Osteocyte (in vitro differentiated cells): ENCODE data around the gene SPHK2. TPM values are rescaled to one million over a fixed set of nuclear protein-coding genes. Genes with fewer than 3 reads are reported as not detected.
"Not testable (repeated sequence)": the region's sequence is repeated elsewhere in the genome, so short reads cannot be mapped to it uniquely, and the experiment has no call there.

ENCODE experiments used
- DNase-seq: peaks from one replicate; pipeline ENCODE4 v3.0.0; 2021; ENCODE audit warnings: mixed read lengths; ENCODE audit not compliant: unreplicated experiment; ENCODE audit errors: extremely low spot score
- H3K27ac Mint-ChIP-seq: one replicate; pipeline ENCODE4 v1.8.0; 2021; ENCODE audit warnings: mild to moderate bottlenecking, mixed read lengths; ENCODE audit not compliant: unreplicated experiment
- H3K27me3 Mint-ChIP-seq: one replicate; pipeline ENCODE4 v1.8.0; 2021; ENCODE audit warnings: mixed read lengths; ENCODE audit not compliant: unreplicated experiment
- H3K36me3 Mint-ChIP-seq: one replicate; pipeline ENCODE4 v1.8.0; 2021; ENCODE audit warnings: mixed read lengths; ENCODE audit not compliant: unreplicated experiment
- H3K4me1 Mint-ChIP-seq: one replicate; pipeline ENCODE4 v1.8.0; 2021; ENCODE audit warnings: mixed read lengths; ENCODE audit not compliant: unreplicated experiment
- H3K4me3 Mint-ChIP-seq: one replicate; pipeline ENCODE4 v1.8.0; 2021; ENCODE audit warnings: mild to moderate bottlenecking, moderate library complexity, mixed read lengths; ENCODE audit not compliant: unreplicated experiment
- H3K9me3 Mint-ChIP-seq: one replicate; pipeline ENCODE4 v1.8.0; 2021; ENCODE audit warnings: mixed read lengths; ENCODE audit not compliant: unreplicated experiment
- total RNA-seq: library from RNA; stranded (reverse); gene quantifications from 2 replicates; pipeline ENCODE4 v1.2.1, GENCODE V29; 2021
- TF ChIP-seq, protein P1 (sequence below): fragments of 200-600 bp; sonication (generic); IDR thresholded peaks from 2 replicates; pipeline ENCODE4 v1.5.0; 2021; ENCODE audit warnings: antibody characterized with exemption, mild to moderate bottlenecking, moderate library complexity

The SPHK2 gene
- total RNA-seq, 1 donor from 2014 or later, result 34.7 TPM

DNA sequence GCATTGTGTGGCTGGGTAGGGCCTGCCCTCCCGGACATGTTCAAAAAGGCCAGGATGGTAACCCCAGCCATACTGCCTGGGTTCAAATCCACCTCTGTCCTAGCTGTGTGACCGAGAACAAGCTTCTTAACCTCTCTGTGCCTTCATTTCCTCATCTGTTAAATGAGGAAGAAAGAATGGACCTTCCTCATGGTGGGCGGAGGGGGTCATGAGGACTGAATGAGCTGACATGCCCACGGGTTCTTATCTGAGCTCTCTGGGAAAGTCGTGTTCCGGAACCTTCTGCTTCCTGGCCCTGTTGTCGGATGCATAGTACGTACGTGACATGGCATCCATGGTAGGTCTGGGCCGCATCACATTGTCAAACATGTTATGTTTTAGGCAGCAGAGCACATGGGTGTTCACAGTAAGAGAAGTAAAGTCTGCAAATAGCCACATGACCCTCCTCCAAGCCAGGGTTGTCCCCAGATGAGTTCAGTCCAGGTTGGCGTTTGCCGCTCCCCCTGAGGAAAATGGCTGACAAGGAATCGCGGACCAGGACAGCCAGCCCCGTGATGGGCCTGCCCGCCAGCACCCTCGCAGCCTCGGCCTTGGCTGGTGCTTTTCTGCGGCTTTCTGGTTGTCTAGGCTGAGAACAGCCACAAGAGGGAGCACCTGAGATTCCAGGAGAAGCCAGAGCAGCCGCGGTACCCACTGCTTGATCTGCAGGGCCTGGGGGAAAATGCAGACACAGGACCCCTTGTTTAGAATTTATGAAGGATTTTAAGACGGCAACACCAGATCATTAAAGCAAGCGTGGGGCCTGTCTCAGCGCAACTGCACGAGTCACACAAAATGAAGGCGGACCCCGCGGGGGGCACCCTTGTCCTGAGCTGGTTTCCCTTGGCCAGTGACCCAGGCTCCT, 55.9 kb downstream of the SPHK2 start:
- TF ChIP-seq, protein P1, sequence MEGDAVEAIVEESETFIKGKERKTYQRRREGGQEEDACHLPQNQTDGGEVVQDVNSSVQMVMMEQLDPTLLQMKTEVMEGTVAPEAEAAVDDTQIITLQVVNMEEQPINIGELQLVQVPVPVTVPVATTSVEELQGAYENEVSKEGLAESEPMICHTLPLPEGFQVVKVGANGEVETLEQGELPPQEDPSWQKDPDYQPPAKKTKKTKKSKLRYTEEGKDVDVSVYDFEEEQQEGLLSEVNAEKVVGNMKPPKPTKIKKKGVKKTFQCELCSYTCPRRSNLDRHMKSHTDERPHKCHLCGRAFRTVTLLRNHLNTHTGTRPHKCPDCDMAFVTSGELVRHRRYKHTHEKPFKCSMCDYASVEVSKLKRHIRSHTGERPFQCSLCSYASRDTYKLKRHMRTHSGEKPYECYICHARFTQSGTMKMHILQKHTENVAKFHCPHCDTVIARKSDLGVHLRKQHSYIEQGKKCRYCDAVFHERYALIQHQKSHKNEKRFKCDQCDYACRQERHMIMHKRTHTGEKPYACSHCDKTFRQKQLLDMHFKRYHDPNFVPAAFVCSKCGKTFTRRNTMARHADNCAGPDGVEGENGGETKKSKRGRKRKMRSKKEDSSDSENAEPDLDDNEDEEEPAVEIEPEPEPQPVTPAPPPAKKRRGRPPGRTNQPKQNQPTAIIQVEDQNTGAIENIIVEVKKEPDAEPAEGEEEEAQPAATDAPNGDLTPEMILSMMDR, result peak; percentile 89
- Mint-ChIP-seq H3K9me3 (no peaks in the 10 kb centered on the region), H3K4me1 (peaks cover 3% of the 10 kb centered on the region), H3K36me3 (no peaks in the 10 kb centered on the region), H3K27me3 (no peaks in the 10 kb centered on the region), H3K4me3 (no peak overlapping the region), H3K27ac (no peak overlapping the region)
- DNase-seq, result peak; percentile 92

DNA sequence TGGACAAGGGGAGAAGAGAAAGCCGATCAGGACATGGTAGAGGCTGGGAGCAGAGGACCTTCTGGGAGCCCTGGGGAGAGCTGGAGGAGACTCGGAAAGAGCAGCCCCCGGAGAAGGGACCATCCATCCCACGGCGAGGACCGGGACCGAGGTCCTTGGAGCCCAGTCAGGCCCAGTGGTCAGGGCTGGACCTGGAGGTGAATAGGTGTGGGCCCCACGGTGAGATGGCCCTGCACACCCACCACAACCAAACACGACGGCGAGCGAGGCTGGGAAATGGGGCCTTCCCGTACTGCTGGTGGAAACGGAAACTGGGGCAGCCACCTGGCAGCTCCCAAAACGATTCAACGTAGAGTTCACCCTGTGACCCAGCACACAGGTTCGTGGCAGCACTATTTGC, 57.2 kb downstream of the SPHK2 start:
- Mint-ChIP-seq H3K4me3 (no peak overlapping the region), H3K27ac (no peak overlapping the region), H3K36me3 (no peaks in the 10 kb centered on the region), H3K4me1 (peaks cover 3% of the 10 kb centered on the region), H3K9me3 (no peaks in the 10 kb centered on the region), H3K27me3 (no peaks in the 10 kb centered on the region)
- TF ChIP-seq, protein P1, result no peak
- no peak for DNase-seq

DNA sequence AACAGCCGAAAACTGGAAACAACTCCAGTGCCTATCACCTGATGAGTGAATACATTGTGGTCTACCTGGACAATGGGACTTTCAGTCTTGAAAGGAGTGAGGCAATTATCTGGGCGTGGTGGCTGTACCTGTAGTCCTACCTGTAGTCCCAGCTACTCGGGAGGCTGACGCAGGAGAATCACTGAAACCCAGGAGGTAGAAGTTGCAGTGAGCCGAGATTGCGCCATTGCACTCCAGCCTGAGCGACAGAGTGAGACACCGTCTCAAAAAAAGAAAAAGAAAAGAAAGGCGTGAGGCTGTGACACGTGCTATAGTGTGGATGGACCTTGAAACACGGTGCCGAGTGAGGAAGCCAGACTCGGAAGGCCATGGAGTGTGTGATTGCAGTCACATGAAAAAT, 57.6 kb downstream of the SPHK2 start:
- no peak overlapping the region for H3K27ac Mint-ChIP-seq
- TF ChIP-seq, protein P1, result no peak

DNA sequence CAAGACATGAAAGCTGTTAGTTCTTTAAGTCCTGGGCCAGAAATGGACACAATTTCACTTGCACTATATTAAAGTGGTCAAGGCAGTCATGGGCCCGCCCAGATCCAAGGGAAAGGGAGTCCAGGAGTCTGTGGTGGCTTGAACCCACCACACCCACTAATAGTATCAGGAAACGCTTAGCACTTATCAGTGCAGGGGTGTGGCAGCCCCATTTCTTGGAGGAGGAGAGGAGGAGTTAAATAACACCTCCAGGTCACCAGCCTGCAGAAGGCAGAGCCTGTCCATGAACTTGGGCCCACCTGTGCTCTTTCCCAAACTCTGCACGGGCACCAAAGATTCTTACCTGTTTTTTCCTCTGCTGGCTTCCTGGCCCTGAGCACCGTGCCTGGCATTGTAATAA, 58.9 kb downstream of the SPHK2 start:
- DNase-seq, result no peak
- H3K4me1 Mint-ChIP-seq, result peaks cover 3% of the 10 kb centered on the region
- no peak overlapping the region for H3K27ac Mint-ChIP-seq
- H3K9me3 Mint-ChIP-seq, result no peaks in the 10 kb centered on the region
- no peak overlapping the region for H3K4me3 Mint-ChIP-seq
- TF ChIP-seq, protein P1, result no peak
- H3K27me3 Mint-ChIP-seq, result no peaks in the 10 kb centered on the region
- no peaks in the 10 kb centered on the region for H3K36me3 Mint-ChIP-seq

More for the DNA sequence above, 57.6 kb downstream of the SPHK2 start:
- Mint-ChIP-seq H3K4me1 (peaks cover 3% of the 10 kb centered on the region), H3K27me3 (no peaks in the 10 kb centered on the region), H3K4me3 (no peak overlapping the region), H3K9me3 (no peaks in the 10 kb centered on the region), H3K36me3 (no peaks in the 10 kb centered on the region)
- DNase-seq, result no peak

DNA sequence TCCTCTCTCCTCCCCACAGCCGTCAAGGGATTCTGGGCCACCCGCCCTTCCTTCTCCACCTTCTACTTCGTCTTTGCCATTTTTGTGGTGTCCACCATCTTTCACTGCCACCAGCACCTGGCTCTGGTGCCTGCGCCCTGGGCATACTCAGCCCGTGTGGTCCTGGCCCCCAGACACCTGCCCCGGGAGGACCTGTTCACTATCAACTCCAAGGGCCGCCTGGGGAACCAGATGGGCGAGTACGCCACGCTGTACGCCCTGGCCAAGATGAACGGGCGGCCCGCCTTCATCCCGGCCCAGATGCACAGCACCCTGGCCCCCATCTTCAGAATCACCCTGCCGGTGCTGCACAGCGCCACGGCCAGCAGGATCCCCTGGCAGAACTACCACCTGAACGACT, 60.7 kb downstream of the SPHK2 start:
- H3K9me3 Mint-ChIP-seq, H3K27me3 Mint-ChIP-seq, H3K36me3 Mint-ChIP-seq: not testable (repeated sequence)

More for the DNA sequence above, 60.7 kb downstream of the SPHK2 start:
- H3K4me1 Mint-ChIP-seq, H3K4me3 Mint-ChIP-seq, DNase-seq, H3K27ac Mint-ChIP-seq: not testable (repeated sequence)

Other genes with a start within 250 kb of the SPHK2 start
- gene KDELR1, start 228.0 kb upstream of the SPHK2 start, total RNA-seq, result 267 and 275 TPM in 2 replicates
- gene GRIN2D, start 225.8 kb upstream of the SPHK2 start, total RNA-seq, result 0.68 and 1.2 TPM in 2 replicates
- gene GRWD1, start 173.5 kb upstream of the SPHK2 start, total RNA-seq, result 36.2 and 38.4 TPM in 2 replicates
- gene KCNJ14, start 163.9 kb upstream of the SPHK2 start, total RNA-seq, result 0.86 and 1.6 TPM in 2 replicates
- gene CYTH2, start 150.1 kb upstream of the SPHK2 start, total RNA-seq, result 92.1 and 107 TPM in 2 replicates
- gene LMTK3, start 107.7 kb upstream of the SPHK2 start, total RNA-seq, result 0.32 and 0.39 TPM in 2 replicates
- not detected in 2 replicates for gene SULT2B1, start 67.3 kb upstream of the SPHK2 start, total RNA-seq
- gene SPACA4, start 12.8 kb upstream of the SPHK2 start, total RNA-seq, result not detected in 2 replicates
- gene FAM83E, start 4.4 kb upstream of the SPHK2 start, total RNA-seq, result 1.1 and 1.3 TPM in 2 replicates
- gene RPL18, start 328 bp upstream of the SPHK2 start, total RNA-seq, result 1,287 and 1,310 TPM in 2 replicates
- gene DBP, start 17.9 kb downstream of the SPHK2 start, total RNA-seq, result 18.5 and 20.3 TPM in 2 replicates
- 34.2 and 40.7 TPM in 2 replicates for gene CA11, start 26.7 kb downstream of the SPHK2 start, total RNA-seq
- gene NTN5, start 53.5 kb downstream of the SPHK2 start, total RNA-seq, result 1.3 and 1.7 TPM in 2 replicates
- gene FUT2, start 76.5 kb downstream of the SPHK2 start, total RNA-seq, result not detected in 2 replicates
- 1.3 and 1.8 TPM in 2 replicates for gene MAMSTR, start 100.2 kb downstream of the SPHK2 start, total RNA-seq
- gene RASIP1, start 121.1 kb downstream of the SPHK2 start, total RNA-seq, result 0.43 and 0.57 TPM in 2 replicates
- gene IZUMO1, start 127.4 kb downstream of the SPHK2 start, total RNA-seq, result not detected in 2 replicates
- 0.11 TPM in 1 of 2 replicates, not detected in the other for gene FUT1, start 133.1 kb downstream of the SPHK2 start, total RNA-seq
- gene FGF21, start 136.0 kb downstream of the SPHK2 start, total RNA-seq, result not detected in 2 replicates
- 48.5 and 50.5 TPM in 2 replicates for gene BCAT2, start 191.5 kb downstream of the SPHK2 start, total RNA-seq
- gene HSD17B14, start 217.0 kb downstream of the SPHK2 start, total RNA-seq, result 23.9 and 29.1 TPM in 2 replicates
- 31.0 and 40.0 TPM in 2 replicates for gene PLEKHA4, start 249.1 kb downstream of the SPHK2 start, total RNA-seq